HUES6 (cell line): ENCODE data around the gene UROS.
A peak's percentile ranks its signal among the peaks of the same experiment; 100 is the strongest.

Source experiments
- H3K27ac ChIP-seq: 2 replicates; pipeline ENCODE4 v1.7.0; 2013; ENCODE audit warnings: low read depth, mild to moderate bottlenecking, low read length, inconsistent platforms
- H3K27me3 ChIP-seq: 2 replicates; pipeline ENCODE4 v1.6.1; 2013; ENCODE audit warnings: low read length; ENCODE audit not compliant: control insufficient read depth, insufficient read depth
- H3K36me3 ChIP-seq: 2 replicates; pipeline ENCODE4 v1.6.1; 2013; ENCODE audit warnings: low read length; ENCODE audit not compliant: control insufficient read depth, insufficient read depth
- H3K4me1 ChIP-seq: 2 replicates; pipeline ENCODE4 v1.6.1; 2013; ENCODE audit warnings: low read length; ENCODE audit not compliant: control insufficient read depth, insufficient read depth
- H3K4me3 ChIP-seq: 2 replicates; pipeline ENCODE4 v1.5.1; 2013; ENCODE audit warnings: low read depth, low read length
- H3K9ac ChIP-seq: one replicate; pipeline ENCODE4 v1.6.1; 2013; ENCODE audit warnings: mild to moderate bottlenecking, low read length
- H3K9me3 ChIP-seq: 2 replicates; pipeline ENCODE4 v1.6.1; 2013; ENCODE audit warnings: low read depth, low read length; ENCODE audit not compliant: control insufficient read depth, insufficient read depth

The UROS gene

GRCh38 chr10:125822878-125823662 lies at the start of gene UROS, which contains the start of gene BCCIP:
TSS of gene UROS (minus strand) at chr10:125823258. CDS start at chr10:125816499, 6,759 bp downstream.
TSS of gene BCCIP (plus strand) at chr10:125823546. CDS start at chr10:125823558, 12 bp downstream.
- H3K9ac ChIP-seq = peak within 1 kb of the TSS; percentile 98

GRCh38 chr10:125871338-125871737 lies 48.3 kb upstream of the UROS start:
- Histone ChIP-seq H3K36me3 (peaks cover 27% of the 10 kb centered on the region), H3K4me1 (no peaks in the 10 kb centered on the region), H3K4me3 (no peak overlapping the region), H3K27me3 (no peaks in the 10 kb centered on the region), H3K27ac (no peak overlapping the region), H3K9me3 (peaks cover 15% of the 10 kb centered on the region), H3K9ac (no peak overlapping the region)

More at GRCh38 chr10:125822878-125823662, at the start of gene UROS, which contains the start of gene BCCIP:
- no peaks in the 10 kb centered on the region for H3K27me3 ChIP-seq
- peaks cover 25% of the 10 kb centered on the region for H3K36me3 ChIP-seq
- H3K4me1 ChIP-seq = peaks cover 14% of the 10 kb centered on the region
- peak within 1 kb of the TSS; percentile 98 for H3K27ac ChIP-seq
- H3K4me3 ChIP-seq = peak within 1 kb of the TSS; percentile 90
- H3K9me3 ChIP-seq = no peaks in the 10 kb centered on the region

GRCh38 chr10:125868372-125868975 lies 45.4 kb upstream of the UROS start:
- H3K4me1 ChIP-seq = no peaks in the 10 kb centered on the region
- peaks cover 19% of the 10 kb centered on the region for H3K36me3 ChIP-seq
- no peak overlapping the region for H3K27ac ChIP-seq
- no peak overlapping the region for H3K9ac ChIP-seq
- H3K4me3 ChIP-seq = no peak overlapping the region
- H3K9me3 ChIP-seq = no peaks in the 10 kb centered on the region
- no peaks in the 10 kb centered on the region for H3K27me3 ChIP-seq

- Histone ChIP-seq H3K4me3 (no peak overlapping the region), H3K4me1 (no peaks in the 10 kb centered on the region), H3K27me3 (no peaks in the 10 kb centered on the region), H3K27ac (no peak overlapping the region), H3K9me3 (no peaks in the 10 kb centered on the region), H3K36me3 (peaks cover 19% of the 10 kb centered on the region), H3K9ac (no peak overlapping the region)
These were observed 43.5 kb upstream of the UROS start for GRCh38 chr10:125866421-125867029.

GRCh38 chr10:125865120-125865519 lies 42.1 kb upstream of the UROS start:
- no peaks in the 10 kb centered on the region for H3K4me1 ChIP-seq
- peaks cover 19% of the 10 kb centered on the region for H3K36me3 ChIP-seq
- no peaks in the 10 kb centered on the region for H3K9me3 ChIP-seq
- no peak overlapping the region for H3K27ac ChIP-seq
- H3K4me3 ChIP-seq = no peak overlapping the region
- H3K9ac ChIP-seq = no peak overlapping the region
- H3K27me3 ChIP-seq = no peaks in the 10 kb centered on the region

- Histone ChIP-seq H3K9ac (no peak overlapping the region), H3K27me3 (no peaks in the 10 kb centered on the region), H3K4me1 (no peaks in the 10 kb centered on the region), H3K4me3 (no peak overlapping the region), H3K9me3 (no peaks in the 10 kb centered on the region), H3K36me3 (peaks cover 25% of the 10 kb centered on the region), H3K27ac (no peak overlapping the region)
These were observed 36.2 kb upstream of the UROS start for GRCh38 chr10:125859128-125859817.

- Histone ChIP-seq H3K4me1 (no peaks in the 10 kb centered on the region), H3K9ac (no peak overlapping the region), H3K27me3 (no peaks in the 10 kb centered on the region), H3K27ac (no peak overlapping the region), H3K36me3 (peaks cover 35% of the 10 kb centered on the region), H3K9me3 (no peaks in the 10 kb centered on the region), H3K4me3 (no peak overlapping the region)
These were observed 34.2 kb upstream of the UROS start for GRCh38 chr10:125857185-125857760.

GRCh38 chr10:125852487-125852886 lies 29.4 kb upstream of the UROS start:
- peaks cover 61% of the 10 kb centered on the region for H3K36me3 ChIP-seq
- no peak overlapping the region for H3K27ac ChIP-seq
- no peak overlapping the region for H3K4me3 ChIP-seq
- no peaks in the 10 kb centered on the region for H3K27me3 ChIP-seq
- no peaks in the 10 kb centered on the region for H3K4me1 ChIP-seq
- H3K9ac ChIP-seq = no peak overlapping the region
- no peaks in the 10 kb centered on the region for H3K9me3 ChIP-seq

- Histone ChIP-seq H3K9ac (no peak overlapping the region), H3K27ac (no peak overlapping the region), H3K36me3 (peaks cover 59% of the 10 kb centered on the region), H3K9me3 (no peaks in the 10 kb centered on the region), H3K4me3 (no peak overlapping the region), H3K27me3 (no peaks in the 10 kb centered on the region), H3K4me1 (no peaks in the 10 kb centered on the region)
These were observed 28.0 kb upstream of the UROS start for GRCh38 chr10:125850766-125851731.

GRCh38 chr10:125849448-125849847 lies 26.4 kb upstream of the UROS start:
- Histone ChIP-seq H3K4me1 (no peaks in the 10 kb centered on the region), H3K9me3 (no peaks in the 10 kb centered on the region), H3K9ac (no peak overlapping the region), H3K27me3 (no peaks in the 10 kb centered on the region), H3K4me3 (no peak overlapping the region), H3K36me3 (peaks cover 65% of the 10 kb centered on the region), H3K27ac (no peak overlapping the region)
